CD8-positive, alpha-beta memory T cell (primary cell): ENCODE data around the gene ATP5ME. TPM values are rescaled to one million over a fixed set of nuclear protein-coding genes. Genes with fewer than 3 reads are reported as not detected.
"Not testable (repeated sequence)": the region's sequence is repeated elsewhere in the genome, so short reads cannot be mapped to it uniquely, and the experiment has no call there.

ENCODE experiments used
- CTCF ChIA-PET: fragments of 350-600 bp; sonication (Branson Sonifier 250); formaldehyde crosslinking; loops from one replicate; lab custom pipeline; 2021; ENCODE audit warnings: antibody characterized with exemption; lab: Charles Lee
- POLR2A ChIA-PET: fragments of 350-600 bp; sonication (Branson Sonifier 250); formaldehyde crosslinking; loops from one replicate; lab custom pipeline; 2021; ENCODE audit warnings: antibody characterized with exemption; lab: Charles Lee
- DNase-seq, 5 donors: peaks; one replicate each; pipeline versions ENCODE4 v3.0.0 to v3.0.0-alpha.2; 2020 to 2022; ENCODE audit warnings: mixed read lengths in 1 of 5
- H3K27ac ChIP-seq: one replicate; pipeline ENCODE4 v1.7.0; 2013; ENCODE audit warnings: low read depth, mild to moderate bottlenecking, low read length, moderate library complexity
- H3K27me3 ChIP-seq: 2 replicates; pipeline ENCODE4 v1.7.0; 2013; ENCODE audit warnings: low read length, mild to moderate bottlenecking; ENCODE audit not compliant: insufficient read depth, poor library complexity, severe bottlenecking
- H3K36me3 ChIP-seq: 2 replicates; pipeline ENCODE4 v1.7.0; 2013; ENCODE audit warnings: mild to moderate bottlenecking, low read length, moderate library complexity; ENCODE audit not compliant: insufficient read depth
- H3K4me1 ChIP-seq: 2 replicates; pipeline ENCODE4 v1.7.0; 2013; ENCODE audit warnings: mild to moderate bottlenecking, low read length, moderate library complexity; ENCODE audit not compliant: insufficient read depth
- H3K4me3 ChIP-seq: 2 replicates; pipeline ENCODE4 v1.7.0; 2013; ENCODE audit warnings: mild to moderate bottlenecking, low read length
- H3K9me3 ChIP-seq: 2 replicates; pipeline ENCODE4 v1.7.0; 2013; ENCODE audit warnings: mild to moderate bottlenecking, low read length
- H3K27ac Mint-ChIP-seq, 8 donors: one replicate each; pipeline ENCODE4 v1.8.0; 2020 to 2021; ENCODE audit warnings: mixed read lengths in 8 of 8, mild to moderate bottlenecking in 6 of 8, inconsistent platforms in 3 of 8, moderate library complexity in 3 of 8
- H3K27me3 Mint-ChIP-seq, 2 donors: one replicate each; pipeline ENCODE4 v1.8.0; 2020 to 2021; ENCODE audit warnings: mixed read lengths in 2 of 2, mild to moderate bottlenecking in 1 of 2, moderate library complexity in 1 of 2
- H3K36me3 Mint-ChIP-seq, 3 donors: one replicate each; pipeline ENCODE4 v1.8.0; 2020 to 2021; ENCODE audit warnings: mixed read lengths in 3 of 3, inconsistent platforms in 1 of 3, mild to moderate bottlenecking in 1 of 3
- H3K4me1 Mint-ChIP-seq, 3 donors: one replicate each; pipeline ENCODE4 v1.8.0; 2020 to 2021; ENCODE audit warnings: mixed read lengths in 3 of 3, inconsistent platforms in 1 of 3, mild to moderate bottlenecking in 1 of 3
- H3K4me3 Mint-ChIP-seq, 7 donors: one replicate each; pipeline ENCODE4 v1.8.0; 2020 to 2021; ENCODE audit warnings: mixed read lengths in 7 of 7, mild to moderate bottlenecking in 6 of 7, moderate library complexity in 4 of 7, inconsistent platforms in 2 of 7
- H3K9me3 Mint-ChIP-seq, 5 donors: one replicate each; pipeline ENCODE4 v1.8.0; 2020 to 2022; ENCODE audit warnings: mixed read lengths in 5 of 5, mild to moderate bottlenecking in 3 of 5, moderate library complexity in 2 of 5, inconsistent platforms in 1 of 5
- polyA plus RNA-seq: library from polyadenylated mRNA; unstranded; fragments of 300-500 nt; fragmentation: Illumina TruSeq; gene quantifications from one replicate; pipeline ENCODE4 v1.2.3, GENCODE V29; 2021
- total RNA-seq, 2 experiments: library from RNA; stranded (reverse); gene quantifications; one replicate each; pipeline ENCODE4 v1.2.3, GENCODE V29; 2021

The ATP5ME gene
- total and polyA plus RNA-seq, 3 experiments from 2014 or later, result 284 to 441 (median 291) TPM

DNA sequence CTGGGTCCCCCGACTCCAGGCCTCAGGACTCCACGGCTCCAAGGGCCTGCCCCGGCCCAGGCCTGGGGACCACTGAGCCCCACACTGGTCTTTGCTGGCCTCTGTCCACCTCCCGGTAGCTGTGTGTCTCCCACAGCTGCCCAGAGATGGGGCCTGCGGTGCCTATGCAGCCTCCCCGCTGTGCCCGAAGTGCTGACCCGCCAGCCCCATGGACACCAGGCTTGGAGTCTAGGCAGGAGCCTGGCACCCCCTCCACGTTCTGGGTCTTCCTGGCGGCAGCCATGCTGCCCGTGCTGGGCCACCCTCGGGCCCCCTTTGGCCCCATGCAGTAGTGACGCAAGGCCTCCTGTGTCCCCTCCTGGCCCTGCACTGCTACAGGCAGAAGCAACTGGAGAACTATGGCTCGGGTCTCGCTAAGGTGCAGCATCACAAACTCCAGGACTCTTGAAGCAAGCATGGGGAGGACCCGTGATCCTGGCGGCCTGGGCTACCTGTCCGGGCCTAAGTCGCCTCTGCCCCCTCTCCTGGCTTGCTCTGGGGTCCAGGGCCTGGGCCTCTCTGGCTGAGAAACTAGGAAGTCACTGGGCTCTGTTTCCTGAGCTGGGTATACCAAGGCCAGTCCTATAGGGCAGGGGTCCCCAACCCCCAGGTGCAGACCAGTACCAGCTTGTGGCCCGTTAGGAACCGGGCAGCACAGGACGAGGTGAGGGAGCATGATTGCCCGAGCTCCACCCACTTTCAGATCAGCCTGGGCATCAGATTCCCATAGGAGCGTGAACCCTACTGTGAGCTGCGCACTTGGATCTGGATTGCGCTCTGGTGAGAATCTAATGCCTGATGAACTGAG lies 1.2 kb upstream of the ATP5ME start:
- no peaks in the 10 kb centered on the region for H3K9me3 Mint-ChIP-seq
- H3K4me3 Mint-ChIP-seq, result peak overlapping the region; percentile 82 to 95 (median 90)
- Histone ChIP-seq H3K27ac (peak overlapping the region; percentile 98), H3K36me3 (peaks cover 17% of the 10 kb centered on the region), H3K4me3 (peak overlapping the region; percentile 78), H3K27me3 (no peaks in the 10 kb centered on the region), H3K9me3 (no peaks in the 10 kb centered on the region), H3K4me1 (peaks cover 19% of the 10 kb centered on the region)
- H3K4me1 Mint-ChIP-seq, result peaks cover 6 to 19% (median 9%) of the 10 kb centered on the region in 3 donors
- CTCF ChIA-PET, result interaction anchor here (0.8 to 1.4 kb wide), 3 partner anchors 9 to 337 kb away, joined by 3 read pairs; partner anchors contain the start of gene ZNF141
- POLR2A ChIA-PET, result interaction anchor here (0.8 to 1.5 kb wide), 3 partner anchors 9 to 106 kb away, joined by 3 to 4 read pairs (median 4); no protein-coding TSS in a partner anchor
- H3K27ac Mint-ChIP-seq, result peak overlapping the region; percentile 46 to 95 (median 76)
- DNase-seq, result no peak
- no peaks in the 10 kb centered on the region for H3K27me3 Mint-ChIP-seq
- H3K36me3 Mint-ChIP-seq, result peaks cover 0 to 32% (median 5%) of the 10 kb centered on the region in 3 donors

DNA sequence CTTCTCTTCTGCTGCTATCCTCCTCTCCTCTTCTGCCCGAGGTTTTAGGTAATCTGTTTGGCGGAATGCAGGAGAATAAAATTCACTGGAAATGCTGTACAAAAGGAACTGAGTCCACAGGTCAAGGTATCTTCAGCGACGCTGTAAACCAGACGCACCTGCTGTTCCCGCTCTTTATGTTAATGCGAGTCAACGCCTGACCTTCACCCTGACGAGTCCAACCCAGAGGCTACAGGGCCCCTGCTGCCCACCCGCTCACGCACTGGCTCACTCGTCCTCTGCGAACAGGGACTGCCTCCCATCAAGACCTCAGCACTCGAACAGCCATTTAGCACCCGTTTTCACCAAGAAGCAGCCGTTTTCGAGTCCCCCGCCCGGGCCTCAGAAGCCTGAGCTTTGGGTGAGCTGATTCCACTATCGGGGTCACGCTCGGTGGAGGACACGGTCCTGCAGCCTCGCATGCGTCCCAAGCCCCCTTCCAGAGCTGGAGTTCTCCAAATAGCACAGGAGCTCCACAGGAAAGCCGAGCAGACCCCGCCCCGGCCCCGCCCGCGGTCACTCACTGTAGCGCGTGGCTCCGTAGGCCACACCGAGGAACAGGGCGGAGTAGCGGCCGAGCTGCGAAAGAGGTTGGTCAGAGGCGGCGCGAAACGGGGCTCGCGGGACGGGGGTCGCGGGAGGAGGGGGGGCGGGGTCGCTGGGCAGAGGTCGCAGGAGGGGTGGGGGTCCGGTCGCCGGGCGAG lies 556 bp downstream of the ATP5ME start:
- Histone ChIP-seq H3K4me1 (peaks cover 19% of the 10 kb centered on the region), H3K36me3 (peaks cover 17% of the 10 kb centered on the region), H3K27ac (peak overlapping the region; percentile 60), H3K9me3 (no peaks in the 10 kb centered on the region), H3K27me3 (no peaks in the 10 kb centered on the region), H3K4me3 (peak overlapping the region; percentile 67)
- Mint-ChIP-seq H3K4me1 (peaks cover 6 to 17% (median 9%) of the 10 kb centered on the region in 3 donors), H3K9me3 (no peaks in the 10 kb centered on the region), H3K27me3 (no peaks in the 10 kb centered on the region), H3K36me3 (peaks cover 0 to 33% (median 5%) of the 10 kb centered on the region in 3 donors), H3K4me3 (peak overlapping the region; percentile 74 to 95 (median 90)), H3K27ac (peak overlapping the region in 7 of 8 donors; percentile 47 to 85 (median 77))
- CTCF ChIA-PET, result interaction anchor here (1.0 to 2.1 kb wide), 5 partner anchors 9 to 336 kb away, joined by 3 to 19 read pairs (median 3); partner anchors contain the start of gene ZNF141
- no peak for DNase-seq
- POLR2A ChIA-PET, result interaction anchor here (1.0 to 1.5 kb wide), 3 partner anchors 9 to 108 kb away, joined by 3 to 21 read pairs (median 4); no protein-coding TSS in a partner anchor

GRCh38 chr4:671769-672168 lies 2.3 kb downstream of the ATP5ME start:
- Mint-ChIP-seq H3K36me3 (peaks cover 0 to 33% (median 5%) of the 10 kb centered on the region in 3 donors), H3K27ac (peak overlapping the region in 1 of 8 donors; percentile 50), H3K27me3 (peaks cover 0 to 2% of the 10 kb centered on the region in 2 donors), H3K4me1 (peaks cover 6 to 17% (median 11%) of the 10 kb centered on the region in 3 donors), H3K9me3 (no peaks in the 10 kb centered on the region), H3K4me3 (peak overlapping the region in 5 of 7 donors; percentile 15 to 90 (median 65))
- no peak overlapping the region for H3K4me3 ChIP-seq
- H3K27ac ChIP-seq, result no peak overlapping the region
- CTCF ChIA-PET, result interaction anchor here (0.7 kb wide), 1 partner anchor 9 kb away, joined by 3 read pairs; no protein-coding TSS in a partner anchor
- no peaks in the 10 kb centered on the region for H3K27me3 ChIP-seq
- peaks cover 17% of the 10 kb centered on the region for H3K36me3 ChIP-seq
- no peaks in the 10 kb centered on the region for H3K9me3 ChIP-seq
- H3K4me1 ChIP-seq, result peaks cover 19% of the 10 kb centered on the region
- POLR2A ChIA-PET, result interaction anchor here (0.6 kb wide), 1 partner anchor 53 kb away, joined by 3 read pairs; no protein-coding TSS in a partner anchor
- DNase-seq, result no peak

- Mint-ChIP-seq H3K36me3 (peaks cover 0 to 33% (median 5%) of the 10 kb centered on the region in 3 donors), H3K4me1 (peaks cover 6 to 17% (median 9%) of the 10 kb centered on the region in 3 donors), H3K4me3 (peak overlapping the region in 2 of 7 donors; percentile 6 to 70), H3K27ac (peak overlapping the region in 1 of 8 donors; percentile 23)
- H3K4me1 ChIP-seq, result peaks cover 13% of the 10 kb centered on the region
- H3K27ac ChIP-seq, DNase-seq, H3K4me3 ChIP-seq, H3K9me3 ChIP-seq, H3K9me3 Mint-ChIP-seq, CTCF ChIA-PET, POLR2A ChIA-PET, H3K27me3 Mint-ChIP-seq, H3K27me3 ChIP-seq: not testable (repeated sequence)
- peaks cover 17% of the 10 kb centered on the region for H3K36me3 ChIP-seq
Measured at GRCh38 chr4:669806-670559, 4.1 kb downstream of the ATP5ME start.

DNA sequence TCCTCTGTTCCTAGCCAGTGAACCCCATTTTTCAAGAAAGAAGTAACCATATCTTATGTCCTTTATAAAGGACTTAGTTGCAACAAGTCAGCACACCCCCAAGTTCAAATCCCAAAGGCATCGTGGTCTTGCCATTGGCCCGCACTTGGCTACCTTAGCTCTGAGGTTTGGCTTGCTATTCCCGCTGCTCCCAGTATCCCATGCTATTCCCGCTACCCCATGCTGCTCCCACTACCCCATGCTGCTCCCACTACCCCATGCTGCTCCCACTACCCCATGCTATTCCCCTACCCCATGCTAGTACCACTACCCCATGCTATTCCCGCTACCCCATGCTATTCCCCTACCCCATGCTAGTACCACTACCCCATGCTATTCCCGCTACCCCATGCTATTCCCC lies 5.9 kb downstream of the ATP5ME start:
- H3K9me3 ChIP-seq, H3K27me3 Mint-ChIP-seq, H3K27ac Mint-ChIP-seq, H3K4me3 ChIP-seq, DNase-seq, H3K27ac ChIP-seq, CTCF ChIA-PET, H3K27me3 ChIP-seq, H3K9me3 Mint-ChIP-seq, POLR2A ChIA-PET: not testable (repeated sequence)
- Histone ChIP-seq H3K36me3 (peaks cover 17% of the 10 kb centered on the region), H3K4me1 (peaks cover 12% of the 10 kb centered on the region)
- H3K4me1 Mint-ChIP-seq, result peaks cover 7 to 23% (median 10%) of the 10 kb centered on the region in 3 donors
- H3K4me3 Mint-ChIP-seq, result peak overlapping the region in 2 of 7 donors; percentile 23 to 58
- H3K36me3 Mint-ChIP-seq, result peaks cover 0 to 27% (median 5%) of the 10 kb centered on the region in 3 donors

GRCh38 chr4:667545-667925 lies 6.5 kb downstream of the ATP5ME start:
- Histone ChIP-seq H3K4me1 (peaks cover 11% of the 10 kb centered on the region), H3K4me3 (no peak overlapping the region), H3K9me3 (no peaks in the 10 kb centered on the region), H3K36me3 (peaks cover 17% of the 10 kb centered on the region), H3K27ac (no peak overlapping the region), H3K27me3 (no peaks in the 10 kb centered on the region)
- POLR2A ChIA-PET, result no interaction called here
- Mint-ChIP-seq H3K9me3 (no peaks in the 10 kb centered on the region), H3K4me1 (peaks cover 5 to 23% (median 7%) of the 10 kb centered on the region in 3 donors), H3K27ac (peak overlapping the region in 1 of 8 donors; percentile 22), H3K36me3 (peaks cover 0 to 22% (median 5%) of the 10 kb centered on the region in 3 donors), H3K4me3 (peak overlapping the region in 2 of 7 donors; percentile 57 to 58), H3K27me3 (peaks cover 0 to 2% of the 10 kb centered on the region in 2 donors)
- DNase-seq, result no peak
- CTCF ChIA-PET, result no interaction called here
